GM18519 (cell line): ENCODE data around the gene SKIC8.

Experiments used
- ATAC-seq: cut with Tn5 transposase; IDR thresholded peaks from one replicate; pipeline ENCODE4 v1.9.1; 2021; ENCODE audit warnings: mild to moderate bottlenecking, moderate library complexity; ENCODE audit not compliant: unreplicated experiment, low FRiP score

Gene SKIC8

GRCh38 chr15:78322724-78323521 is 23.5 kb upstream of the SKIC8 start:
- no peak for ATAC-seq

- no peak for ATAC-seq
These were observed 22.8 kb upstream of the SKIC8 start for GRCh38 chr15:78322243-78322642.

- ATAC-seq: no peak
These were observed 22.4 kb upstream of the SKIC8 start for GRCh38 chr15:78321786-78322185.

GRCh38 chr15:78321041-78321570 is 21.7 kb upstream of the SKIC8 start:
- ATAC-seq: no peak

GRCh38 chr15:78320183-78320582 is 20.8 kb upstream of the SKIC8 start:
- no peak for ATAC-seq

GRCh38 chr15:78319588-78319987 is 20.2 kb upstream of the SKIC8 start:
- no peak for ATAC-seq

- no peak for ATAC-seq
These were observed 17.9 kb upstream of the SKIC8 start for GRCh38 chr15:78317145-78317836.

GRCh38 chr15:78316283-78317083 is 17.1 kb upstream of the SKIC8 start:
- ATAC-seq: no peak

- no peak for ATAC-seq
These were observed 16.4 kb upstream of the SKIC8 start for GRCh38 chr15:78315686-78316282.

GRCh38 chr15:78314181-78314581 is 14.8 kb upstream of the SKIC8 start:
- no peak for ATAC-seq

GRCh38 chr15:78313383-78313782 is 14.0 kb upstream of the SKIC8 start:
- ATAC-seq: no peak

GRCh38 chr15:78312957-78313356 is 13.5 kb upstream of the SKIC8 start:
- no peak for ATAC-seq

GRCh38 chr15:78312536-78312935 is 13.1 kb upstream of the SKIC8 start:
- no peak for ATAC-seq

- no peak for ATAC-seq
These were observed 11.9 kb upstream of the SKIC8 start for GRCh38 chr15:78311292-78311691.

- no peak for ATAC-seq
These were observed 9.1 kb upstream of the SKIC8 start for GRCh38 chr15:78308422-78309032.

GRCh38 chr15:78307976-78308375 is 8.6 kb upstream of the SKIC8 start:
- no peak for ATAC-seq

- no peak for ATAC-seq
These were observed 6.9 kb upstream of the SKIC8 start for GRCh38 chr15:78306176-78306774.

- ATAC-seq: no peak
These were observed 5.0 kb upstream of the SKIC8 start for GRCh38 chr15:78304216-78305066.
